Mesenchymal stem cell (in vitro differentiated cells and primary cell): ENCODE results near the gene KLHL15.
A peak's percentile ranks its signal among the peaks of the same experiment; 100 is the strongest.

Source experiments
- DNase-seq: peaks from one replicate; pipeline ENCODE4 v3.0.0-alpha.2; 2013
- H2AFZ ChIP-seq: one replicate; pipeline ENCODE4 v1.6.1; 2013; ENCODE audit warnings: low read depth, mild to moderate bottlenecking, control low read depth, inconsistent platforms, low read length, moderate library complexity
- H2AK5ac ChIP-seq: 2 replicates; pipeline ENCODE4 v1.6.1; 2013; ENCODE audit warnings: low read length, moderate library complexity, mild to moderate bottlenecking, inconsistent platforms; ENCODE audit not compliant: severe bottlenecking
- H2BK120ac ChIP-seq: one replicate; pipeline ENCODE4 v1.6.1; 2013; ENCODE audit warnings: low read depth, mild to moderate bottlenecking, inconsistent platforms, low read length, moderate library complexity
- H2BK12ac ChIP-seq, 2 experiments: one replicate each; pipeline ENCODE4 v1.6.1; 2013; ENCODE audit warnings: inconsistent platforms in 2 of 2, low read length in 2 of 2, mild to moderate bottlenecking in 2 of 2, moderate library complexity in 2 of 2, control low read depth in 1 of 2
- H2BK15ac ChIP-seq: one replicate; pipeline ENCODE4 v1.6.1; 2013; ENCODE audit warnings: mild to moderate bottlenecking, low read depth, inconsistent platforms; ENCODE audit not compliant: poor library complexity, severe bottlenecking
- H2BK5ac ChIP-seq: 2 replicates; pipeline ENCODE4 v1.6.1; 2013; ENCODE audit warnings: low read depth, mild to moderate bottlenecking, low read length, control low read depth, inconsistent platforms; ENCODE audit not compliant: poor library complexity, severe bottlenecking
- H3K14ac ChIP-seq, 2 experiments: one replicate each; pipeline ENCODE4 v1.6.1; 2013; ENCODE audit warnings: inconsistent platforms in 2 of 2, low read length in 2 of 2, control low read depth in 1 of 2, mild to moderate bottlenecking in 1 of 2, moderate library complexity in 1 of 2
- H3K18ac ChIP-seq, 2 experiments: one replicate each; pipeline ENCODE4 v1.6.1; 2013; ENCODE audit warnings: inconsistent platforms in 2 of 2, low read length in 2 of 2, control low read depth in 1 of 2, low read depth in 1 of 2, mild to moderate bottlenecking in 1 of 2
- H3K23ac ChIP-seq, 2 experiments: one replicate each; pipeline ENCODE4 v1.6.1; 2013; ENCODE audit warnings: inconsistent platforms in 2 of 2, low read length in 2 of 2, mild to moderate bottlenecking in 2 of 2, moderate library complexity in 2 of 2, control low read depth in 1 of 2
- H3K27ac ChIP-seq: 2 replicates; pipeline ENCODE4 v1.5.1; 2013; ENCODE audit warnings: mild to moderate bottlenecking, moderate library complexity, low read length, control low read depth, inconsistent platforms; ENCODE audit not compliant: poor library complexity, severe bottlenecking
- H3K27me3 ChIP-seq, 2 experiments: 2 replicates each; pipeline versions ENCODE4 v1.6.1 to v1.7.0; 2013; ENCODE audit warnings: low read length in 2 of 2, mild to moderate bottlenecking in 2 of 2, moderate library complexity in 2 of 2, control low read depth in 1 of 2, inconsistent platforms in 1 of 2; ENCODE audit not compliant: control insufficient read depth in 1 of 2, insufficient read depth in 1 of 2
- H3K36me3 ChIP-seq, 2 experiments: 2 replicates each; pipeline versions ENCODE4 v1.6.1 to v1.7.0; 2013; ENCODE audit warnings: low read length in 2 of 2, control low read depth in 1 of 2, inconsistent platforms in 1 of 2, low read depth in 1 of 2, mild to moderate bottlenecking in 1 of 2; ENCODE audit not compliant: insufficient read depth in 2 of 2, control insufficient read depth in 1 of 2
- H3K4ac ChIP-seq, 2 experiments: one replicate each; pipeline ENCODE4 v1.6.1; 2013; ENCODE audit warnings: inconsistent platforms in 2 of 2, low read length in 2 of 2, mild to moderate bottlenecking in 2 of 2, moderate library complexity in 2 of 2, control low read depth in 1 of 2, low read depth in 1 of 2
- H3K4me1 ChIP-seq: 2 replicates; pipeline ENCODE4 v1.6.1; 2013; ENCODE audit warnings: low read depth, low read length, control low read depth; ENCODE audit not compliant: control insufficient read depth, insufficient read depth
- H3K4me2 ChIP-seq: 2 replicates; pipeline ENCODE4 v1.6.1; 2013; ENCODE audit warnings: low read length, mild to moderate bottlenecking, inconsistent platforms; ENCODE audit not compliant: poor library complexity, severe bottlenecking
- H3K4me3 ChIP-seq, 2 experiments: 2 replicates each; pipeline versions ENCODE4 v1.5.1 to v1.7.0; 2013; ENCODE audit warnings: low read length in 2 of 2, mild to moderate bottlenecking in 2 of 2, control low read depth in 1 of 2, low read depth in 1 of 2; ENCODE audit not compliant: insufficient read depth in 1 of 2
- H3K79me1 ChIP-seq: replicated peaks from 2 replicates; pipeline ENCODE4 v1.6.1; 2013; ENCODE audit warnings: mild to moderate bottlenecking, control low read depth, low read length, inconsistent platforms; ENCODE audit not compliant: poor library complexity, severe bottlenecking
- H3K9ac ChIP-seq: 2 replicates; pipeline ENCODE4 v1.7.0; 2013; ENCODE audit warnings: mild to moderate bottlenecking, low read length, moderate library complexity
- H3K9me3 ChIP-seq: 2 replicates; pipeline ENCODE4 v1.7.0; 2013; ENCODE audit warnings: mild to moderate bottlenecking, low read length; ENCODE audit not compliant: control insufficient read depth
- H4K8ac ChIP-seq: one replicate; pipeline ENCODE4 v1.6.1; 2013; ENCODE audit warnings: inconsistent platforms, mild to moderate bottlenecking, low read length, moderate library complexity
- H4K91ac ChIP-seq: one replicate; pipeline ENCODE4 v1.6.1; 2013; ENCODE audit warnings: mild to moderate bottlenecking, low read length, inconsistent platforms
- WGBS: methylation state at CpG from one replicate; pipeline ENCODE4 v1.1.7; 2013; ENCODE audit warnings: mixed read lengths; 5-methylcytosine and 5-hydroxymethylcytosine counted together

Gene KLHL15

GRCh38 chrX:24026432-24026831 is 554 bp downstream of the KLHL15 start:
- peaks cover 0 to 20% of the 10 kb centered on the region in 2 experiments for H3K27me3 ChIP-seq
- no peak overlapping the region for H2BK5ac ChIP-seq
- peak; percentile 25 for DNase-seq
- WGBS: 29% methylated on average over 10 of the region's 13 CpGs
- no peaks in the 10 kb centered on the region for H3K9me3 ChIP-seq
- H3K79me1 ChIP-seq: no peaks in the 10 kb centered on the region
- no peak overlapping the region for H2BK12ac ChIP-seq
- no peak overlapping the region for H2BK120ac ChIP-seq
- H3K14ac ChIP-seq: no peak overlapping the region
- H4K91ac ChIP-seq: no peak overlapping the region
- H3K4me3 ChIP-seq: peak overlapping the region in 1 of 2 experiments; percentile 84
- H3K23ac ChIP-seq: no peak overlapping the region
- peak overlapping the region; percentile 59 for H3K27ac ChIP-seq
- no peak overlapping the region for H4K8ac ChIP-seq
- no peak overlapping the region for H3K18ac ChIP-seq
- no peaks in the 10 kb centered on the region for H3K36me3 ChIP-seq
- H3K4me2 ChIP-seq: no peak overlapping the region
- no peak overlapping the region for H2AFZ ChIP-seq
- H3K4ac ChIP-seq: no peak overlapping the region
- H3K9ac ChIP-seq: peak overlapping the region; percentile 97
- H3K4me1 ChIP-seq: no peaks in the 10 kb centered on the region
- H2BK15ac ChIP-seq: no peak overlapping the region
- H2AK5ac ChIP-seq: no peak overlapping the region

GRCh38 chrX:24025741-24026403 is 1.1 kb downstream of the KLHL15 start:
- no peaks in the 10 kb centered on the region for H3K79me1 ChIP-seq
- H3K14ac ChIP-seq: peak overlapping the region in 1 of 2 experiments; percentile 86
- H3K4me2 ChIP-seq: peak overlapping the region; percentile 1
- peak overlapping the region; percentile 86 for H3K27ac ChIP-seq
- peak overlapping the region; percentile 97 for H3K9ac ChIP-seq
- H4K91ac ChIP-seq: peak overlapping the region; percentile 64
- H2BK15ac ChIP-seq: no peak overlapping the region
- H2BK120ac ChIP-seq: no peak overlapping the region
- peak overlapping the region; percentile 52 to 91 for H3K18ac ChIP-seq
- peak overlapping the region; percentile 78 for H4K8ac ChIP-seq
- peak overlapping the region; percentile 46 for H2BK5ac ChIP-seq
- no peaks in the 10 kb centered on the region for H3K9me3 ChIP-seq
- DNase-seq: peak; percentile 76
- no peak overlapping the region for H2BK12ac ChIP-seq
- no peak overlapping the region for H3K23ac ChIP-seq
- H3K4me1 ChIP-seq: no peaks in the 10 kb centered on the region
- H3K4ac ChIP-seq: peak overlapping the region; percentile 35 to 95
- peak overlapping the region; percentile 74 to 84 for H3K4me3 ChIP-seq
- H2AK5ac ChIP-seq: peak overlapping the region; percentile 91
- no peaks in the 10 kb centered on the region for H3K36me3 ChIP-seq
- WGBS: 2% methylated on average over 20 of the region's 46 CpGs
- H3K27me3 ChIP-seq: peaks cover 0 to 25% of the 10 kb centered on the region in 2 experiments
- peak overlapping the region; percentile 82 for H2AFZ ChIP-seq

- peak; percentile 91 for DNase-seq
- Histone ChIP-seq H2BK12ac (no peak overlapping the region), H3K14ac (no peak overlapping the region), H3K27ac (no peak overlapping the region), H3K4ac (no peak overlapping the region), H4K91ac (no peak overlapping the region), H2BK5ac (no peak overlapping the region), H2BK15ac (peak overlapping the region; percentile 7), H3K79me1 (no peaks in the 10 kb centered on the region), H2BK120ac (peak overlapping the region; percentile 61), H3K9me3 (no peaks in the 10 kb centered on the region), H2AFZ (no peak overlapping the region), H3K27me3 (peaks cover 0 to 24% of the 10 kb centered on the region in 2 experiments), H4K8ac (no peak overlapping the region), H3K18ac (peak overlapping the region in 1 of 2 experiments; percentile 33), H3K36me3 (no peaks in the 10 kb centered on the region), H3K4me1 (no peaks in the 10 kb centered on the region), H3K4me2 (peak overlapping the region; percentile 29), H3K9ac (peak overlapping the region; percentile 97), H2AK5ac (no peak overlapping the region), H3K4me3 (peak overlapping the region; percentile 74 to 82), H3K23ac (no peak overlapping the region)
- WGBS: under 1% methylated on average over 44 of the region's 111 CpGs
Observed at GRCh38 chrX:24024819-24025740, 1.9 kb downstream of the KLHL15 start.
